HepG2 (cell line): ENCODE data around the gene FGD6. TPM values are rescaled to one million over a fixed set of nuclear protein-coding genes. Genes with fewer than 3 reads are reported as not detected.
A peak's percentile ranks its signal among the peaks of the same experiment; 100 is the strongest.

ENCODE experiments used
- BCL6 ChIP-seq: IDR thresholded peaks from 2 replicates; pipeline ENCODE4 v1.6.1; 2016; ENCODE audit warnings: missing genetic modification reagents, missing compliant biosample characterization
- EEA1 ChIP-seq: sonication (generic); formaldehyde crosslinking; IDR thresholded peaks from 2 replicates; pipeline ENCODE4 v1.5.1; 2020; ENCODE audit warnings: mild to moderate bottlenecking, missing genetic modification reagents, borderline replicate concordance
- GATAD1 ChIP-seq: IDR thresholded peaks from 2 replicates; pipeline ENCODE4 v1.6.1; 2016; ENCODE audit warnings: missing genetic modification reagents, missing compliant biosample characterization
- HBP1 ChIP-seq: IDR thresholded peaks from 2 replicates; pipeline ENCODE4 v1.6.1; 2016; ENCODE audit warnings: low read depth, control low read depth
- HNRNPLL ChIP-seq: fragments of 200-400 bp; formaldehyde crosslinking; IDR thresholded peaks from 2 replicates; pipeline ENCODE4 v1.6.1; 2017; ENCODE audit warnings: mild to moderate bottlenecking, low read depth, low read length; ENCODE audit not compliant: poor library complexity, severe bottlenecking
- IKZF4 ChIP-seq: sonication (generic); formaldehyde crosslinking; IDR thresholded peaks from 2 replicates; pipeline ENCODE4 v1.5.1; 2020; ENCODE audit warnings: borderline replicate concordance, mild to moderate bottlenecking, low read depth, missing genetic modification reagents; ENCODE audit errors: not compliant biosample characterization
- MAFG ChIP-seq: sonication (generic); formaldehyde crosslinking; IDR thresholded peaks from 2 replicates; pipeline ENCODE4 v1.5.1; 2020; ENCODE audit warnings: mild to moderate bottlenecking, missing genetic modification reagents
- MNT ChIP-seq: fragments of 450-650 bp; IDR thresholded peaks from 2 replicates; pipeline ENCODE4 v1.6.1; 2016
- NFE2L2 ChIP-seq: fragments of 150-350 bp; IDR thresholded peaks from 2 replicates; pipeline ENCODE4 v1.6.1; 2014; ENCODE audit warnings: low read length
- SOX5 ChIP-seq: IDR thresholded peaks from 2 replicates; pipeline ENCODE4 v1.6.1; 2016; ENCODE audit warnings: borderline replicate concordance
- SRY ChIP-seq: sonication (generic); formaldehyde crosslinking; IDR thresholded peaks from 2 replicates; pipeline ENCODE4 v1.8.0; 2022; ENCODE audit warnings: mild to moderate bottlenecking, missing genetic modification reagents
- ZBTB21 ChIP-seq: sonication (generic); formaldehyde crosslinking; IDR thresholded peaks from 2 replicates; pipeline ENCODE4 v1.4.0; 2020; ENCODE audit warnings: missing genetic modification reagents
- ZBTB7A ChIP-seq: sonication (generic); formaldehyde crosslinking; IDR thresholded peaks from 2 replicates; pipeline ENCODE4 v1.8.0; 2022; ENCODE audit warnings: mild to moderate bottlenecking, missing genetic modification reagents
- ZFX ChIP-seq: sonication (generic); formaldehyde crosslinking; IDR thresholded peaks from 2 replicates; pipeline ENCODE4 v1.4.0; 2020; ENCODE audit warnings: mild to moderate bottlenecking, low read depth, missing genetic modification reagents, moderate library complexity
- ZNF513 ChIP-seq: sonication (generic); formaldehyde crosslinking; conservative IDR thresholded peaks from 2 replicates; pipeline ENCODE4 v1.5.0; 2020; ENCODE audit warnings: missing genetic modification reagents
- ZNF609 ChIP-seq: sonication (generic); formaldehyde crosslinking; IDR thresholded peaks from 2 replicates; pipeline ENCODE4 v1.4.0; 2020; ENCODE audit warnings: mild to moderate bottlenecking, missing genetic modification reagents, borderline replicate concordance
- ZNF800 ChIP-seq: sonication (generic); formaldehyde crosslinking; IDR thresholded peaks from 2 replicates; pipeline ENCODE4 v1.4.0; 2020; ENCODE audit warnings: missing genetic modification reagents
- polyA plus RNA-seq, 8 experiments: library from polyadenylated mRNA; depleted of rRNA in 3 of 8; stranded (reverse) in 7 of 8; unstranded in 1 of 8; fragments of >200 nt; fragmentation: Illumina TruSeq in 4 of 8; extraction: Trizol in 4 of 8; gene quantifications; 2 replicates each; pipeline versions ENCODE4 v1.2.1 to v1.2.3, GENCODE V29; 2011 to 2016; ENCODE audit warnings: low read depth in 4 of 8, missing spikeins in 1 of 8, mixed read lengths in 1 of 8; ENCODE audit not compliant: insufficient read depth in 1 of 8
- total RNA-seq, 5 experiments: library from RNA; depleted of rRNA; stranded (reverse); fragments of >200 nt; fragmentation: Illumina TruSeq; extraction: Trizol; gene quantifications; 2 replicates each; pipeline ENCODE4 v1.2.3, GENCODE V29; 2016; ENCODE audit warnings: low read depth in 1 of 5

The FGD6 gene
- total and polyA plus RNA-seq, 2 of the 13 experiments (the other 11 are each of a cell fraction or from before 2014, with no cell fraction given) = 2.2 to 4.3 TPM

GRCh38 chr12:95217377-95218149, at the start of gene FGD6, which contains the start of gene VEZT (continued):
- peak; percentile 23; the same call in 1 of the 2 replicates for TF ChIP-seq SRY (CRISPR knock-in tag)
- TF ChIP-seq ZNF513 (CRISPR knock-in tag) = no peak
- TF ChIP-seq GATAD1 (CRISPR knock-in tag) = peak; percentile 75; the same call in 1 of the 2 replicates
- TF ChIP-seq ZBTB7A (CRISPR knock-in tag) = peak; percentile 59; the same call in 1 of the 2 replicates
- TF ChIP-seq ZBTB21 (CRISPR knock-in tag) = peak; percentile 98
- peak; percentile 29; the same call in 1 of the 2 replicates for TF ChIP-seq ZNF800 (CRISPR knock-in tag)
- TF ChIP-seq MAFG = 0 out of 2 replicates have a peak, but pooled peaks have one; percentile 47
- TF ChIP-seq SOX5 (CRISPR knock-in tag) = peak; percentile 54
- peak; percentile 68 for TF ChIP-seq HNRNPLL
- peak; percentile 81; the same call in 1 of the 2 replicates for TF ChIP-seq EEA1 (CRISPR knock-in tag)
- TF ChIP-seq NFE2L2 = 0 out of 2 replicates have a peak, but pooled peaks have one; percentile 4
- TF ChIP-seq HBP1 (CRISPR knock-in tag) = peak; percentile 74; the same call in 1 of the 2 replicates
- TF ChIP-seq MNT = peak; percentile 52
- TF ChIP-seq ZFX = peak; percentile 96
- TF ChIP-seq BCL6 = peak; percentile 28; the same call in 1 of the 2 replicates
- TF ChIP-seq ZNF609 (CRISPR knock-in tag) = no peak
- TF ChIP-seq IKZF4 (CRISPR knock-in tag) = peak; percentile 56
